ENCODE data around the gene HIRIP3.

The HIRIP3 gene

GRCh38 chr16:29958756-29959155 lies 36.7 kb downstream of the HIRIP3 start:
- DNase-seq: no peak

GRCh38 chr16:29951625-29952365 lies 43.6 kb downstream of the HIRIP3 start:
- no peak for DNase-seq

GRCh38 chr16:29950806-29951461 lies 44.5 kb downstream of the HIRIP3 start:
- no peak for DNase-seq

- no peak for DNase-seq
Observed at GRCh38 chr16:29947897-29948296, 47.5 kb downstream of the HIRIP3 start.

- DNase-seq: no peak
Observed at GRCh38 chr16:29943846-29944799, 51.3 kb downstream of the HIRIP3 start.

Data from CD4-positive, alpha-beta T cell treated with Interferon gamma for 1 hour (primary cell).